ENCODE data around the gene RNF43.

DNA sequence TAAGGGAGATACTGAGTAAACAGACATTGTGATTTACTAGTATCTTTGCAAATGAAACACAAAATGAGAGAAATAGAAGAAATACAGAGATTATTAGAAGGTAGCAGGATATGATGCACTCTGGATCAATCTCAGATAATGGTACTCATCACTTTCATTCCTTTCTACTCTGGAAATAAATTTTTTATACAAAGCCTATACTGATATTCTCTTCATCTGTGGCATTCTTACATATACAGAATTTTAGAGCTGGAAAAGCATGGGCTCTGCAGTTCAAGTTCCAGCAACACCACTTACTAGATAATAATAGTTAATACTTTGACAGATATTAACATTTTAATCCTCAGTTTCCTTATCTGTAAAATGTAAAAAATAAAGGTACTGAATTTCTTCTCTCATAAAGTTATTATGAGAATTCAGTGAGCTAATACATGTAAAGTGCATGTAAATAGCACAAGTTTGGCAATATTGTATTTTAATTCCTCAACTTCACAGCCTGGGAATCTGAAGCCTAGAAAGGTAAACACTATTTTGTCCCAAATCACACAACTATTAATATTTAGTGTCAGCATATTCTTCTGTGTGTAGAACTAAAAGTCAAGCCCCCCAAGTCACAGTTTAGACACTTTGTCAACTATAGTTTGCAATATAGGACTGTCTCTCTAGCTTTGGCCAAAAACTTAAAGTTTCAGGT, 6.5 kb downstream of the RNF43 start:
- TF ChIP-seq, protein P1, sequence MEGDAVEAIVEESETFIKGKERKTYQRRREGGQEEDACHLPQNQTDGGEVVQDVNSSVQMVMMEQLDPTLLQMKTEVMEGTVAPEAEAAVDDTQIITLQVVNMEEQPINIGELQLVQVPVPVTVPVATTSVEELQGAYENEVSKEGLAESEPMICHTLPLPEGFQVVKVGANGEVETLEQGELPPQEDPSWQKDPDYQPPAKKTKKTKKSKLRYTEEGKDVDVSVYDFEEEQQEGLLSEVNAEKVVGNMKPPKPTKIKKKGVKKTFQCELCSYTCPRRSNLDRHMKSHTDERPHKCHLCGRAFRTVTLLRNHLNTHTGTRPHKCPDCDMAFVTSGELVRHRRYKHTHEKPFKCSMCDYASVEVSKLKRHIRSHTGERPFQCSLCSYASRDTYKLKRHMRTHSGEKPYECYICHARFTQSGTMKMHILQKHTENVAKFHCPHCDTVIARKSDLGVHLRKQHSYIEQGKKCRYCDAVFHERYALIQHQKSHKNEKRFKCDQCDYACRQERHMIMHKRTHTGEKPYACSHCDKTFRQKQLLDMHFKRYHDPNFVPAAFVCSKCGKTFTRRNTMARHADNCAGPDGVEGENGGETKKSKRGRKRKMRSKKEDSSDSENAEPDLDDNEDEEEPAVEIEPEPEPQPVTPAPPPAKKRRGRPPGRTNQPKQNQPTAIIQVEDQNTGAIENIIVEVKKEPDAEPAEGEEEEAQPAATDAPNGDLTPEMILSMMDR (IDR thresholded peaks at IDR 0.05), result no peak
- TF ChIP-seq POLR2A (IDR thresholded peaks at IDR 0.05), result no peak

Data from body of pancreas (tissue), 4 donors.